K562 (cell line): ENCODE measurements around the gene SORCS1. TPM values are rescaled to one million over a fixed set of nuclear protein-coding genes. Genes with fewer than 3 reads are reported as not detected.

Experiments
- ATAC-seq: fragments of 200-7000 bp; cut with Tn5 transposase; 3 replicates; pipeline ENCODE4 v1.9.1; 2020; ENCODE audit warnings: moderate library complexity
- BruUV-seq: library from RNA; stranded (reverse); fragments of 400-500 nt; replicated peaks from 2 replicates; lab custom pipeline; 2021; lab: Mats Ljungman, UMichigan
- CTCF ChIA-PET: fragments of 300-600 bp; formaldehyde crosslinking; extraction: SDS; loops from one replicate; lab custom pipeline; 2021; ENCODE audit warnings: low intra/inter-chr PET ratio; lab: Yijun Ruan, JAX
- POLR2A ChIA-PET: fragments of 300-600, 350-650 bp; sonication (Branson Sonifier 250); formaldehyde crosslinking; extraction: SDS; loops from one replicate; lab custom pipeline; 2021; ENCODE audit warnings: antibody characterized with exemption, inconsistent platforms; lab: Yijun Ruan, JAX
- DNase-seq, 4 experiments: peaks; one replicate each; pipeline versions ENCODE4 v3.0.0 to v3.0.0-alpha.2; 2011 to 2018; ENCODE audit warnings: low spot score in 3 of 4, mixed read lengths in 3 of 4; ENCODE audit errors: extremely low read depth in 1 of 4
- FAIRE-seq: peaks from 2 replicates; lab custom pipeline; 2011; peaks lifted over from hg19 to GRCh38; lab: Jason Lieb, UNC
- H2AFZ ChIP-seq: 2 replicates; pipeline ENCODE4 v1.6.0; 2011; ENCODE audit warnings: low read depth, low read length, control low read depth, inconsistent platforms
- H3K27ac ChIP-seq: fragments of 200-600 bp; 3 replicates; pipeline ENCODE4 v1.8.0; 2011; ENCODE audit warnings: low read depth, mild to moderate bottlenecking, control low read depth, inconsistent platforms, low read length, moderate library complexity, mixed read lengths; ENCODE audit errors: extremely low read depth
- H3K27me3 ChIP-seq, 2 experiments: fragments of 300-600 bp in 1 of 2; 2 replicates in 1 of 2; 3 replicates in 1 of 2; pipeline versions ENCODE4 v1.6.0 to v1.8.0; 2011; ENCODE audit warnings: inconsistent platforms in 2 of 2, low read length in 2 of 2, mild to moderate bottlenecking in 1 of 2, mixed read lengths in 1 of 2, moderate library complexity in 1 of 2; ENCODE audit not compliant: control insufficient read depth in 2 of 2, insufficient read depth in 2 of 2
- H3K36me3 ChIP-seq: fragments of 300-600 bp; 3 replicates; pipeline ENCODE4 v1.8.0; 2011; ENCODE audit warnings: mild to moderate bottlenecking, low read length, inconsistent platforms; ENCODE audit not compliant: control insufficient read depth, insufficient read depth
- H3K4me1 ChIP-seq, 2 experiments: fragments of 200-600 bp in 1 of 2; replicated peaks in 1 of 2; 2 replicates in 1 of 2; 3 replicates in 1 of 2; pipeline versions ENCODE4 v1.5.1 to v1.8.0; 2011; ENCODE audit warnings: inconsistent platforms in 2 of 2, low read length in 2 of 2, mild to moderate bottlenecking in 1 of 2, mixed read lengths in 1 of 2, moderate library complexity in 1 of 2; ENCODE audit not compliant: control insufficient read depth in 2 of 2, insufficient read depth in 2 of 2
- H3K4me2 ChIP-seq: 2 replicates; pipeline ENCODE4 v1.6.1; 2011; ENCODE audit warnings: low read length, control low read depth, inconsistent platforms, mixed read lengths; ENCODE audit not compliant: insufficient read depth
- H3K4me3 ChIP-seq: fragments of 200-600 bp; sonication (generic), shearing (Covaris generic); 2 replicates; pipeline ENCODE4 v1.5.1; 2016; ENCODE audit warnings: control low read depth, inconsistent platforms
- H3K79me2 ChIP-seq: fragments of 200-600 bp; 3 replicates; pipeline ENCODE4 v1.8.0; 2011; ENCODE audit warnings: low read length, inconsistent platforms; ENCODE audit not compliant: control insufficient read depth, insufficient read depth
- H3K9ac ChIP-seq, 2 experiments: 2 replicates each; pipeline versions ENCODE4 v1.6.0 to v1.6.1; 2011; ENCODE audit warnings: low read depth in 2 of 2, low read length in 2 of 2, control low read depth in 1 of 2, inconsistent platforms in 1 of 2, mild to moderate bottlenecking in 1 of 2, mixed read lengths in 1 of 2; ENCODE audit not compliant: insufficient read depth in 1 of 2
- H3K9me1 ChIP-seq: one replicate; pipeline ENCODE4 v1.6.0; 2011; ENCODE audit warnings: inconsistent platforms, mild to moderate bottlenecking, low read length, moderate library complexity; ENCODE audit not compliant: control insufficient read depth, insufficient read depth
- H3K9me3 ChIP-seq: replicated peaks from 2 replicates; pipeline ENCODE4 v1.5.1; 2011; ENCODE audit warnings: low read depth, low read length, inconsistent platforms; ENCODE audit not compliant: control insufficient read depth, insufficient read depth
- H4K20me1 ChIP-seq: replicated peaks from 2 replicates; pipeline ENCODE4 v1.6.1; 2011; ENCODE audit warnings: low read length, inconsistent platforms, mixed read lengths; ENCODE audit not compliant: control insufficient read depth, insufficient read depth
- CBX2 ChIP-seq: fragments of 200-600 bp; sonication (generic); IDR thresholded peaks from one replicate; pipeline ENCODE4 v1.6.1; 2012; ENCODE audit warnings: mild to moderate bottlenecking, low read length, inconsistent platforms; ENCODE audit not compliant: insufficient read depth, poor library complexity, severe bottlenecking
- DPF2 ChIP-seq: fragments of 450-650 bp; IDR thresholded peaks from 2 replicates; pipeline ENCODE4 v1.6.1; 2016
- HDAC1 ChIP-seq, 2 experiments: fragments of 450-650 bp; IDR thresholded peaks; 2 replicates each; pipeline ENCODE4 v1.6.1; 2016 to 2017; ENCODE audit warnings: inconsistent platforms in 1 of 2, mild to moderate bottlenecking in 1 of 2, moderate library complexity in 1 of 2
- HNRNPLL ChIP-seq: fragments of 200-400 bp; formaldehyde crosslinking; IDR thresholded peaks from 2 replicates; pipeline ENCODE4 v1.6.1; 2017; ENCODE audit warnings: low read length, low read depth, mild to moderate bottlenecking; ENCODE audit not compliant: poor library complexity, severe bottlenecking
- MITF ChIP-seq: IDR thresholded peaks from 2 replicates; pipeline ENCODE4 v1.6.1; 2014; ENCODE audit warnings: antibody characterized with exemption
- WGBS: fragments of 100-300 bp; shearing (Covaris generic); methylation state at CpG from one replicate; pipeline ENCODE4 v1.1.6; 2016; ENCODE audit warnings: low coverage, mixed read lengths; ENCODE audit not compliant: insufficient coverage; ENCODE audit errors: missing lambda C conversion rate; 5-methylcytosine and 5-hydroxymethylcytosine counted together
- in situ Hi-C: fragments of 300-500 bp; cut with MboI; formaldehyde crosslinking; loops from 4 replicates; pipeline ENCODE4 v1.15.0; 2018; ENCODE audit warnings: inconsistent platforms, mixed read lengths
- intact Hi-C: fragments of 100-400 bp; cut with micrococcal nuclease; formaldehyde crosslinking; loops from 2 replicates; pipeline ENCODE4 v1.14.2; 2022
- polyA plus RNA-seq, 8 experiments: library from polyadenylated mRNA; depleted of rRNA in 4 of 8; stranded (reverse) in 5 of 8; unstranded in 3 of 8; fragments of >200 nt; fragmentation: Nextera tagmentation in 2 of 8; fragmentation: Illumina TruSeq in 1 of 8; extraction: Ambion mirVana in 2 of 8; extraction: Trizol in 1 of 8; gene quantifications; 2 replicates each; pipeline versions ENCODE4 v1.2.1 to v1.2.3, GENCODE V29; 2011 to 2014; ENCODE audit warnings: inconsistent platforms in 1 of 8, missing spikeins in 1 of 8
- total RNA-seq, 7 experiments: library from RNA; depleted of rRNA in 6 of 7; stranded (reverse); fragments of >200 nt in 6 of 7; fragmentation: Illumina TruSeq in 2 of 7; extraction: Trizol in 2 of 7; gene quantifications; 2 replicates each; pipeline versions ENCODE4 v1.2.1 to v1.2.3, GENCODE V29; 2011 to 2021; ENCODE audit warnings: low replicate concordance in 1 of 7
- TF ChIP-seq, protein P1 (sequence below): sonication (generic); formaldehyde crosslinking; IDR thresholded peaks from 2 replicates; pipeline ENCODE4 v1.8.0; 2022; ENCODE audit warnings: mild to moderate bottlenecking, missing genetic modification reagents

The SORCS1 gene
- total and polyA plus RNA-seq, 9 of the 15 experiments (the other 6 are each of a cell fraction or from before 2014, with no cell fraction given), result 1.5 to 3.9 (median 2.7) TPM

GRCh38 chr10:107159871-107160270 lies 4.6 kb downstream of the SORCS1 start:
- no peaks in the 10 kb centered on the region for H4K20me1 ChIP-seq
- no peaks in the 10 kb centered on the region for H3K79me2 ChIP-seq
- H3K36me3 ChIP-seq, result no peaks in the 10 kb centered on the region
- no peak overlapping the region for H3K4me3 ChIP-seq
- peaks cover 0 to 14% of the 10 kb centered on the region in 2 experiments; a peak in 3 of 5 replicates for H3K27me3 ChIP-seq
- H3K9me3 ChIP-seq, result no peaks in the 10 kb centered on the region
- intact Hi-C loops, result no loop called here
- H3K4me2 ChIP-seq, result no peak overlapping the region
- H3K27ac ChIP-seq, result no peak overlapping the region
- in situ Hi-C loops, result no loop called here
- no peak for TF ChIP-seq HDAC1 (IDR thresholded peaks at IDR 0.05)
- TF ChIP-seq CBX2, result no peak
- TF ChIP-seq, protein P1, sequence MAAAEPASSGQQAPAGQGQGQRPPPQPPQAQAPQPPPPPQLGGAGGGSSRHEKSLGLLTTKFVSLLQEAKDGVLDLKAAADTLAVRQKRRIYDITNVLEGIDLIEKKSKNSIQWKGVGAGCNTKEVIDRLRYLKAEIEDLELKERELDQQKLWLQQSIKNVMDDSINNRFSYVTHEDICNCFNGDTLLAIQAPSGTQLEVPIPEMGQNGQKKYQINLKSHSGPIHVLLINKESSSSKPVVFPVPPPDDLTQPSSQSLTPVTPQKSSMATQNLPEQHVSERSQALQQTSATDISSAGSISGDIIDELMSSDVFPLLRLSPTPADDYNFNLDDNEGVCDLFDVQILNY, result no peak
- TF ChIP-seq HNRNPLL, result no peak
- TF ChIP-seq DPF2, result no peak
- TF ChIP-seq MITF, result no peak
- CTCF ChIA-PET, result no interaction called here
- no peak for ATAC-seq
- 5% methylated on average over 3 of the region's 4 CpGs for WGBS
- no peak overlapping the region for H2AFZ ChIP-seq
- H3K9ac ChIP-seq, result no peak overlapping the region
- POLR2A ChIA-PET, result no interaction called here
- H3K4me1 ChIP-seq, result peaks cover 0 to 11% of the 10 kb centered on the region in 2 experiments; a peak in 2 of 5 replicates
- no peaks in the 10 kb centered on the region for H3K9me1 ChIP-seq
- no TSS peak for BruUV-seq
- no peak for FAIRE-seq
- no peak for DNase-seq
